Mucosa of gallbladder (tissue), 1 donor: Measurements from ENCODE around the gene NR2C2. TPM values are rescaled to one million over a fixed set of nuclear protein-coding genes. Genes with fewer than 3 reads are reported as not detected.

Experiments
- total RNA-seq: library from RNA; stranded (reverse); gene quantifications from one replicate; pipeline ENCODE4 v1.2.1, GENCODE V29; 2021
- donor health status: DM: no; HTN: no; CAD: no.

The NR2C2 gene
- total RNA-seq, 1 donor from 2014 or later = 52.6 TPM

Other genes starting within 250 kb of the NR2C2 start
- gene FGD5, start 128.6 kb upstream of the NR2C2 start, total RNA-seq = 62.5 TPM
- gene MRPS25, start 117.7 kb downstream of the NR2C2 start, total RNA-seq = 48.8 TPM
- 19.2 TPM for gene RBSN, start 151.6 kb downstream of the NR2C2 start, total RNA-seq